ENCODE data around the gene SAMHD1.
"Not testable (repeated sequence)": the region's sequence is repeated elsewhere in the genome, so short reads cannot be mapped to it uniquely, and the experiment has no call there.

Gene SAMHD1

GRCh38 chr20:36971103-36971502 lies 19.6 kb upstream of the SAMHD1 start:
- Histone ChIP-seq H3K9ac (ENCODE audit: low read length) (no peak overlapping the region), H3K4me1 (ENCODE audit: control insufficient read depth, insufficient read depth, low read length) (no peaks in the 10 kb centered on the region), H3K36me3 (ENCODE audit: control insufficient read depth, insufficient read depth, low read length) (no peaks in the 10 kb centered on the region), H3K27me3 (ENCODE audit: control insufficient read depth, insufficient read depth, low read length) (no peaks in the 10 kb centered on the region), H3K9me3 (ENCODE audit: control insufficient read depth, low read length) (no peaks in the 10 kb centered on the region), H3K4me3 (ENCODE audit: low read length) (no peak overlapping the region)

- Histone ChIP-seq H3K4me1 (ENCODE audit: control insufficient read depth, insufficient read depth, low read length) (no peaks in the 10 kb centered on the region), H3K9ac (ENCODE audit: low read length) (no peak overlapping the region), H3K9me3 (ENCODE audit: control insufficient read depth, low read length) (no peaks in the 10 kb centered on the region), H3K4me3 (ENCODE audit: low read length) (no peak overlapping the region), H3K36me3 (ENCODE audit: control insufficient read depth, insufficient read depth, low read length) (no peaks in the 10 kb centered on the region), H3K27me3 (ENCODE audit: control insufficient read depth, insufficient read depth, low read length) (no peaks in the 10 kb centered on the region)
Observed at GRCh38 chr20:36969478-36970186, 18.1 kb upstream of the SAMHD1 start.

- Histone ChIP-seq H3K4me3 (ENCODE audit: low read length) (no peak overlapping the region), H3K4me1 (ENCODE audit: control insufficient read depth, insufficient read depth, low read length) (no peaks in the 10 kb centered on the region), H3K9me3 (ENCODE audit: control insufficient read depth, low read length) (no peaks in the 10 kb centered on the region), H3K36me3 (ENCODE audit: control insufficient read depth, insufficient read depth, low read length) (no peaks in the 10 kb centered on the region), H3K27me3 (ENCODE audit: control insufficient read depth, insufficient read depth, low read length) (no peaks in the 10 kb centered on the region), H3K9ac (ENCODE audit: low read length) (no peak overlapping the region)
Observed at GRCh38 chr20:36969051-36969450, 17.5 kb upstream of the SAMHD1 start.

DNA sequence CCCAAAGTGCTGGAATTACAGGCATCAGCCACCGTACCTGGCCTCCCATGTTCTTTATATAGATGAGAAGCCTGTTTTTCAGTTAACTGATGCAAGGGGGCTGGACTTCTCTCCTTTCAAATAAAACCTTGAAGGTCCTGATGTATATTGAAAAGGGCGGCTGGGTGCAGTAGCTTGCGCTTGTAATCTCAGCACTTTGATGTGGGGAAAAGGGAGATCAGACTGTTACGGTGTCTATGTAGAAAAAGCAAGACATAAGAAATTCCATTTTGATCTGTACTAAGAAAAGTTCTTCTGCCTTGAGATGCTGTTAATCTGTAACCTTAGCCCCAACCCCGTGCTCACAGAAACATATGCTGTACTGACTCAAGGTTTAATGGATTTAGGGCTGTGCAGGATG lies 16.1 kb upstream of the SAMHD1 start:
- Histone ChIP-seq H3K9ac (ENCODE audit: low read length) (no peak overlapping the region), H3K27me3 (ENCODE audit: control insufficient read depth, insufficient read depth, low read length) (no peaks in the 10 kb centered on the region), H3K36me3 (ENCODE audit: control insufficient read depth, insufficient read depth, low read length) (no peaks in the 10 kb centered on the region), H3K9me3 (ENCODE audit: control insufficient read depth, low read length) (no peaks in the 10 kb centered on the region), H3K4me3 (ENCODE audit: low read length) (no peak overlapping the region), H3K4me1 (ENCODE audit: control insufficient read depth, insufficient read depth, low read length) (no peaks in the 10 kb centered on the region)

DNA sequence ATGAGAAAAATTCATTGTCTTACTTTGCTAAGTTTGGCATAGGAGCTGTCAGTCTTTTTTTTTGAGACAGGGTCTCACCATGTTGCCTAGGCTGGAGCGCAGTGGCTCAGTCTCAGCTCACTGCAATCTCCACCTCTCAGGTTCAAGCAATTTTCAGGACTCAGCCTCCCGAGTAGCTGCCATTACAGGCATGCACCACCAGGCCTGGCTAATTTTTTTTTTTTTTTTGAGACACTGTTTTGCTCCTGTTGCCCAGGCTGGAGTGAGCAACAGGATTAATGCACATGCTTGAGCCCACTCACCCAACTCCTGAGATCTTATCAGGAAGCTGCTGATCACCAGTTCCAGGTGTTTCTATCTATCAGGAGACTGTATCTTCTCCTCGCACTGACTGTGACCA lies 15.5 kb upstream of the SAMHD1 start:
- H3K4me1 ChIP-seq (ENCODE audit: control insufficient read depth, insufficient read depth, low read length); H3K9me3 ChIP-seq (ENCODE audit: control insufficient read depth, low read length); H3K27me3 ChIP-seq (ENCODE audit: control insufficient read depth, insufficient read depth, low read length); H3K36me3 ChIP-seq (ENCODE audit: control insufficient read depth, insufficient read depth, low read length); H3K9ac ChIP-seq (ENCODE audit: low read length); H3K4me3 ChIP-seq (ENCODE audit: low read length): not testable (repeated sequence)

DNA sequence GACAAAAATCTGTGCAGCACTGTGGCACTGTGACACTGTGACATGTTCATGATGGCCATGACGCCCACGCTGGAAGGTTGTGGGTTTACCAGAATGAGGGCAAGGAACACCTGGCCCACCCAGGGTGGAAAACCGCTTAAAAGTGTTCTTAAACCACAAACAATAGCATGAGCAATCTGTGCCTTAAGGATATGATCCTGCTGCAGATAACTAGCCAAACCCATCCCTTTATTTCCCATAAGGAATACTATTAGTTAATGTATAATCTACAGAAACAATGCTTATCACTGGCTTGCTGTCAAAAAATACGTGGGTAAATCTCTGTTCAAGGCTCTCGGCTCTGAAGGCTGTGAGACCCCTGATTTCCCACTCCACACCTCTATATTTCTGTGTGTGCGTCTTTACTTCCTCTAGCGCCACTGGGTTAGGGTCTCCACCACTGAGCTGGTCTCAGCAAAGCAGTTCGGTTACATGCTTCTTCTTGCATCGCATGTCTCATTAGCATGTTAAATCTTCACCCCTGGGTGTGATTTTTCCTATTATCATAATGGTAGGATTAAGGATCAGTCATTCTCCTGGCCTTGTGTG lies 10.9 kb upstream of the SAMHD1 start:
- H3K9ac ChIP-seq (ENCODE audit: low read length); H3K4me1 ChIP-seq (ENCODE audit: control insufficient read depth, insufficient read depth, low read length): not testable (repeated sequence)

DNA sequence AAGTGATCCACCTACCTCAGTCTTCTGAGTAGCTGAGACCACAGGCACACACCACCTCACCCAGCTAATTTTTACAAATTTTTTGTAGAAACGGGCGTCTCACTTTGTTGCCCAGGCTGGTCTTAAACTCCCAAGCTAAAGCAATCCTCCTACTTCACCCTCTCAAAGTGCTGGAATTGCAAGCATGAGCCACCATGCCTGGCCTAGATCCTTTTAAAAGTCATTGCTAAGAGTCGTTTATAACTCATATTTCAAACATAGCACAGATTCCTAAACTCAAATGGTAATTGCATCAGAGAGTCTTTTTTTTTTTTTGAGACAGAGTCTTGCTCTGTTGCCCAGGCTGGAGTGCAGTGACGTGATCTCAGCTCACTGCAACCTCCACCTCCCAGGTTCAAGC lies 7.7 kb upstream of the SAMHD1 start:
- H3K9ac ChIP-seq (ENCODE audit: low read length) = no peak overlapping the region

More for the DNA sequence above, 10.9 kb upstream of the SAMHD1 start:
- not testable (repeated sequence) for H3K9me3 ChIP-seq (ENCODE audit: control insufficient read depth, low read length); H3K36me3 ChIP-seq (ENCODE audit: control insufficient read depth, insufficient read depth, low read length); H3K27me3 ChIP-seq (ENCODE audit: control insufficient read depth, insufficient read depth, low read length); H3K4me3 ChIP-seq (ENCODE audit: low read length)

DNA sequence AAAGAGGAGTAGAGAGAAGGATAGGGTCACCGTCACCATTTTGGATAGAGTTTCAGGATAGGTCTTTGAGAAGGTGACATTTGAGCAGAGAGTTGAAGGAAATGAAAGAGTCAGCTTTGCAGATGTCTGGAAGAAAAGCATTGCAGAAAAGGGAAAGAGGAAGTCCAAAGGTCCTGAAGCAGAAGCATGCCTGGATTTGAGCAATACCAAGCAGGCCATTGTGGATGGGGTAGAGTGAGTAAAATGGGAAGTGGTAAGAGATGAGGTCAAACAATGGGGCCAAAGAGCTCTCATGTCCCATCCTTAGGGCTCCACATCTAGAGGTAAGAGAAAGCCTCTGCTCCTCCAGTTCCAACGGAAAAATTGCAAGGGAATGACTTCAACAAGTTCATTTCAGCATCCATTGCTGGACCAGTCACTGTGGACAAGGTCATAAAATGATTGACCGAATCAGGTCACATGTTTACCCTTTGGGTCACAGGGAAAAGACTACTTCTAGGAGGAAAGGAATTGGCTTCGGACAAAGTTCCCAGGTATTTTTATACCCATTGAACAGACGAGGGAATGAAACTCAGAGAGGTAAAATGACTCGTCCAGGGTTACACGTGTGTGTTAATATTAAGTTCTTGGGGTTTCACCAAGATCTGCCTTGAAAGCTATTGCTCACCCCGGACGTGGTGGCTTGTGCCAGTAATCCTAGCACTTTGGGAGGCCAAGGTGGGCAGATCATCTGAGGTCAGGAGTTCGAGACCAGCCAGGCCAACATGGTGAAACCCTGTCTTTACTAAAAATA lies 6.6 kb upstream of the SAMHD1 start:
- Histone ChIP-seq H3K36me3 (ENCODE audit: control insufficient read depth, insufficient read depth, low read length) (no peaks in the 10 kb centered on the region), H3K27me3 (ENCODE audit: control insufficient read depth, insufficient read depth, low read length) (no peaks in the 10 kb centered on the region), H3K4me1 (ENCODE audit: control insufficient read depth, insufficient read depth, low read length) (peaks cover 11% of the 10 kb centered on the region), H3K4me3 (ENCODE audit: low read length) (no peak overlapping the region), H3K9ac (ENCODE audit: low read length) (no peak overlapping the region), H3K9me3 (ENCODE audit: control insufficient read depth, low read length) (no peaks in the 10 kb centered on the region)

More for the DNA sequence above, 7.7 kb upstream of the SAMHD1 start:
- H3K4me1 ChIP-seq (ENCODE audit: control insufficient read depth, insufficient read depth, low read length) = peaks cover 11% of the 10 kb centered on the region
- H3K4me3 ChIP-seq (ENCODE audit: low read length) = no peak overlapping the region
- H3K9me3 ChIP-seq (ENCODE audit: control insufficient read depth, low read length) = no peaks in the 10 kb centered on the region
- H3K27me3 ChIP-seq (ENCODE audit: control insufficient read depth, insufficient read depth, low read length) = no peaks in the 10 kb centered on the region
- H3K36me3 ChIP-seq (ENCODE audit: control insufficient read depth, insufficient read depth, low read length) = no peaks in the 10 kb centered on the region

- H3K9me3 ChIP-seq (ENCODE audit: control insufficient read depth, low read length) = no peaks in the 10 kb centered on the region
- no peak overlapping the region for H3K9ac ChIP-seq (ENCODE audit: low read length)
- peaks cover 11% of the 10 kb centered on the region for H3K4me1 ChIP-seq (ENCODE audit: control insufficient read depth, insufficient read depth, low read length)
- no peak overlapping the region for H3K4me3 ChIP-seq (ENCODE audit: low read length)
- H3K27me3 ChIP-seq (ENCODE audit: control insufficient read depth, insufficient read depth, low read length) = no peaks in the 10 kb centered on the region
- H3K36me3 ChIP-seq (ENCODE audit: control insufficient read depth, insufficient read depth, low read length) = no peaks in the 10 kb centered on the region
Observed at GRCh38 chr20:36956674-36957073, 5.2 kb upstream of the SAMHD1 start.

- peaks cover 11% of the 10 kb centered on the region for H3K4me1 ChIP-seq (ENCODE audit: control insufficient read depth, insufficient read depth, low read length)
- H3K4me3 ChIP-seq (ENCODE audit: low read length) = no peak overlapping the region
- H3K9ac ChIP-seq (ENCODE audit: low read length) = no peak overlapping the region
- H3K27me3 ChIP-seq (ENCODE audit: control insufficient read depth, insufficient read depth, low read length) = no peaks in the 10 kb centered on the region
- H3K9me3 ChIP-seq (ENCODE audit: control insufficient read depth, low read length) = no peaks in the 10 kb centered on the region
- no peaks in the 10 kb centered on the region for H3K36me3 ChIP-seq (ENCODE audit: control insufficient read depth, insufficient read depth, low read length)
Observed at GRCh38 chr20:36956016-36956415, 4.5 kb upstream of the SAMHD1 start.

DNA sequence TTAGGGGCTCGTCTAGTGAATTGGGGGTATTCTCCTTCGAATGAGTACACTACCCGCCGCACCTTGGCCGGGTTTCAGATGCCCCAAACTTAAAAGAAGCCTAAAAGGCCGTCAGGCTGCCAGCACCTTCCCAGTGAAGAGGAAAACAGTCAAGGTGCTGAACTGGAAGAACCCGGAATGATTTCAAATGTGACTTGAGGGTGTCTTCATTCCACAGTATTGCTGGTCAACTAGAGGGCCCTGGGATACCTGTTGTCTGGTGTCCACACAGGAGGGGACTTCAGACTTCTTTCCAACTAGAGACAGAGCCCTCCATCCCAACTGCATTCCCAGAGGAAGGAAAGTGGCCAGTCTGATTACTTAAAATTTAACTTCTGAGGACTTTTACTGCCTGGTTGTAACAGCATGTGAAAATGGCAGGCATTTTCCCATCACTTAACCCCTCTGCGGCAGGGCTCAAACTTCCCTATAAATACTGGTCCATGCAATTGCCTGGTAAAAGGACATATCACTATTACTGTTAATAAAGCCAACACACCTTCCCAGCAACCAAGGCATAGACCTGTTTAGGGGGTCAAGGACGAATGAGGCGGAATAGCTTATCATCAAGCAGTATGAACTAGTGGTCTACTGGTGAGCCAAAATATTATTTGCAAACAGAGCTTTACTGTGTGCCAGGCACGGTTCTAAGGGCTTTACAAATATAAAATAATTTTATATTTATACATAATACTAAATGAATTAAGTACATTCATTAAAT lies 651 bp upstream of the SAMHD1 start:
- peak overlapping the region; percentile 86 for H3K4me3 ChIP-seq (ENCODE audit: low read length)

More for the DNA sequence above, 651 bp upstream of the SAMHD1 start:
- Histone ChIP-seq H3K36me3 (ENCODE audit: control insufficient read depth, insufficient read depth, low read length) (no peaks in the 10 kb centered on the region), H3K9me3 (ENCODE audit: control insufficient read depth, low read length) (no peaks in the 10 kb centered on the region), H3K9ac (ENCODE audit: low read length) (peak overlapping the region; percentile 83), H3K27me3 (ENCODE audit: control insufficient read depth, insufficient read depth, low read length) (no peaks in the 10 kb centered on the region), H3K4me1 (ENCODE audit: control insufficient read depth, insufficient read depth, low read length) (peaks cover 19% of the 10 kb centered on the region)

Data from mucosa of stomach (tissue), 1 donor.